Measurements from ENCODE around the gene CFHR2. TPM values are rescaled to one million over a fixed set of nuclear protein-coding genes. Genes with fewer than 3 reads are reported as not detected.
"Not testable (repeated sequence)": the region's sequence is repeated elsewhere in the genome, so short reads cannot be mapped to it uniquely, and the experiment has no call there.

The CFHR2 gene
- total RNA-seq, result not detected
- long read RNA-seq, result 0 reads

DNA sequence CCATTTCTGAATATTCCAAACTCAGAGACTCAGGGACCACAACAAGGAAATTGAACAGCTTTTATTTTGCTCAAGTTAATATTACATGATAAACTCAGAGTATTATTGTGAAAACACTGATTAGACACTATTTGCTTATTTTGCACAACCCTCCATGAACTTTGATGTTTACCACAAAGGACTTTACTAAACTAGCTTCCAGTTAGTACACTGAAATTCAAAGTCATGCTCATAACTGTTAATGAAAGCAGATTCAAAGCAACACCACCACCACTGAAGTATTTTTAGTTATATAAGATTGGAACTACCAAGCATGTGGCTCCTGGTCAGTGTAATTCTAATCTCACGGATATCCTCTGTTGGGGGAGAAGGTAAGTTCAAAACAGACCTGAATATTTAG is at the start of gene CFHR2:
TSS of gene CFHR2 (plus strand) at position 171 of the 400 bp plus-strand sequence. CDS start at position 314, 143 bp downstream.
- H3K27me3 ChIP-seq; DNase-seq; intact Hi-C loops (cut with DNase I); H3K4me1 ChIP-seq; H3K27ac ChIP-seq; H3K36me3 ChIP-seq; H3K4me3 ChIP-seq; H3K9me3 ChIP-seq; ATAC-seq: not testable (repeated sequence)

DNA sequence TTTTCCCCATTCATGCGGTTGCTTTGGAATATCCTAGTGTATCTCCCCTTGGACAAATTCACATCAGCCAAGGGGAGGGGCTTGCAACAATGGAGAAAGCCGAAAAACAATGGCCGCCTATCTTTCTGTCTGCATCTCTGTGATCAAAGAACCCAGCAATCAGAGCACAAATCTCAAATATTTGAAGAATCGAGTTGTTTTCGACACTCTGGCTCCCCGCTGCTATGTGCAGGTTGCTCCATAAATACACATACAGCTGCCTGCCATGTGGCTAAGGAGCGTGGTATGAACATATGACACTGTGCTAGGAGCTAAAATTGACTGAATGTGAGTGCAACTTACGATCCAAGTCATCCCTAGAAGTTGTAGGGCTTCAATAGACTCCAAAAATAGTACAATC is 47.2 kb upstream of the CFHR2 start:
- DNase-seq, result no peak
- H3K4me1 ChIP-seq, result no peaks in the 10 kb centered on the region
- no peaks in the 10 kb centered on the region for H3K9me3 ChIP-seq
- intact Hi-C loops (cut with DNase I), result no loop called here
- no peak overlapping the region for H3K4me3 ChIP-seq
- no peak overlapping the region for H3K27ac ChIP-seq
- H3K36me3 ChIP-seq, result no peaks in the 10 kb centered on the region
- TF ChIP-seq, protein P1, sequence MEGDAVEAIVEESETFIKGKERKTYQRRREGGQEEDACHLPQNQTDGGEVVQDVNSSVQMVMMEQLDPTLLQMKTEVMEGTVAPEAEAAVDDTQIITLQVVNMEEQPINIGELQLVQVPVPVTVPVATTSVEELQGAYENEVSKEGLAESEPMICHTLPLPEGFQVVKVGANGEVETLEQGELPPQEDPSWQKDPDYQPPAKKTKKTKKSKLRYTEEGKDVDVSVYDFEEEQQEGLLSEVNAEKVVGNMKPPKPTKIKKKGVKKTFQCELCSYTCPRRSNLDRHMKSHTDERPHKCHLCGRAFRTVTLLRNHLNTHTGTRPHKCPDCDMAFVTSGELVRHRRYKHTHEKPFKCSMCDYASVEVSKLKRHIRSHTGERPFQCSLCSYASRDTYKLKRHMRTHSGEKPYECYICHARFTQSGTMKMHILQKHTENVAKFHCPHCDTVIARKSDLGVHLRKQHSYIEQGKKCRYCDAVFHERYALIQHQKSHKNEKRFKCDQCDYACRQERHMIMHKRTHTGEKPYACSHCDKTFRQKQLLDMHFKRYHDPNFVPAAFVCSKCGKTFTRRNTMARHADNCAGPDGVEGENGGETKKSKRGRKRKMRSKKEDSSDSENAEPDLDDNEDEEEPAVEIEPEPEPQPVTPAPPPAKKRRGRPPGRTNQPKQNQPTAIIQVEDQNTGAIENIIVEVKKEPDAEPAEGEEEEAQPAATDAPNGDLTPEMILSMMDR (IDR thresholded peaks at IDR 0.05), result no peak
- ATAC-seq, result no peak
- H3K27me3 ChIP-seq, result peaks cover 5% of the 10 kb centered on the region

DNA sequence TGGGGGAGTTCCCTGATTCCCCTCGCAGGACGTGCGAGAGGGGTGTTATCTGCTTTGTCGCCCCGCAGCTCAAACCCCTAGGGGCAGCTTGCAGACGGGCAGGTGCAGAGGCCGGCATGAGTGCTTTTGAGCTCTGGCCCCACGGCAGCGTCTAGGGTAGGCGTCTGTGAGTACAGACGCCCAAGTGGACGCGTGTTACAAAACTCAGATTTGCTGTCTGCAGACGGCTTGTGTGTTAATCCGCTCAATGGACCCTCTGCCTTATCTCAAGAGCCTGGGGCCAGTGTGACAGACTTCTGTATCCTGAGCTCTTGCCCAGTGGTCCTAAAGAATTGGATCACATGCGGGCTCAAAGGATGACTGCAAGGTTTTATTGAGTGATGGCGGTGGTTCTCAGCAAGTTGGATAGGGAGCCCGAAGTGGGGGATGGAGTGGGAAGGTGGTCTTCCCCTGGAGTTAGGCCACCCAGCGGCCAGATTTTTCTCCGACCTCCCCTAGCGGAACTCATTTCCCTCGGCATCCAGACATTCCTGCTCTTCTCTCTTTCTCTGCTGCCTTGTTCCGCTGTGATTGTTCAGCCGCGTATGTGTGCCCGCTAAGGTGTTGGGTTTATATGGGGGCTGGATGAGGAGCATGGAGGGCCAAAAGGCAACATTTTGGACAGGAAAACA is 46.2 kb upstream of the CFHR2 start:
- Histone ChIP-seq H3K27me3 (peaks cover 5% of the 10 kb centered on the region), H3K9me3 (no peaks in the 10 kb centered on the region), H3K4me3 (no peak overlapping the region), H3K4me1 (no peaks in the 10 kb centered on the region), H3K27ac (no peak overlapping the region), H3K36me3 (no peaks in the 10 kb centered on the region)
- DNase-seq, result peak; percentile 62
- intact Hi-C loops (cut with DNase I), result no loop called here
- peak; percentile 38 for ATAC-seq
- TF ChIP-seq, protein P1 (IDR thresholded peaks at IDR 0.05), result no peak

DNA sequence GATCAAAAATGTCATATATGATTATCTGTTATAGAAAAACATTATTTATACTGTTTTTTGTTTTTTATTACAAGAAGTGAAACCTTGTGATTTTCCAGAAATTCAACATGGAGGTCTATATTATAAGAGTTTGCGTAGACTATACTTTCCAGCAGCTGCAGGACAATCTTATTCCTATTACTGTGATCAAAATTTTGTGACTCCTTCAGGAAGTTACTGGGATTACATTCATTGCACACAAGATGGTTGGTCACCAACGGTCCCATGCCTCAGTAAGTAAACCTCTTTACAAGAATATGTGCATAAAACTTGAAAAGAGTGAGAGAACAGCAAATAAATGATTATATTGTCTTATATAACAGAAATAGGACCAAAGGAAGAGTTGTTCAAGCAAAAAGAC is 41.2 kb upstream of the CFHR2 start:
- Histone ChIP-seq H3K9me3 (no peaks in the 10 kb centered on the region), H3K4me1 (no peaks in the 10 kb centered on the region), H3K27me3 (peaks cover 5% of the 10 kb centered on the region), H3K27ac (no peak overlapping the region), H3K4me3 (no peak overlapping the region), H3K36me3 (no peaks in the 10 kb centered on the region)
- ATAC-seq (no peak), DNase-seq (no peak)
- TF ChIP-seq, protein P1 (IDR thresholded peaks at IDR 0.05), result no peak
- intact Hi-C loops (cut with DNase I), result no loop called here

DNA sequence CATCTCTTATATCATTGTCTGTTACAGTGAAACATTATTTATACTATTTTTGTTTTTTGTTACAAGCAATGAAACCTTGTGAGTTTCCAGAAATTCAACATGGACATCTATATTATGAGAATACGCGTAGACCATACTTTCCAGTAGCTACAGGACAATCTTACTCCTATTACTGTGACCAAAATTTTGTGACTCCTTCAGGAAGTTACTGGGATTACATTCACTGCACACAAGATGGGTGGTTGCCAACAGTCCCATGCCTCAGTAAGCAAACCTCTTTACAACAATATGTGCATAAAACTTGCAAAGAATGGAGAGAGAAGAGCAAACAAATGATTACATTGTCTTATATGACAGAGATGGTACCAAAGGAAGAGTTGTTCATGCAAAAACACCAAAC is 33.3 kb upstream of the CFHR2 start:
- DNase-seq, result no peak
- Histone ChIP-seq H3K27ac (no peak overlapping the region), H3K27me3 (no peaks in the 10 kb centered on the region), H3K4me3 (no peak overlapping the region), H3K4me1 (no peaks in the 10 kb centered on the region), H3K9me3 (no peaks in the 10 kb centered on the region), H3K36me3 (no peaks in the 10 kb centered on the region)
- TF ChIP-seq, protein P1 (IDR thresholded peaks at IDR 0.05), result no peak
- intact Hi-C loops (cut with DNase I), result no loop called here
- no peak for ATAC-seq

DNA sequence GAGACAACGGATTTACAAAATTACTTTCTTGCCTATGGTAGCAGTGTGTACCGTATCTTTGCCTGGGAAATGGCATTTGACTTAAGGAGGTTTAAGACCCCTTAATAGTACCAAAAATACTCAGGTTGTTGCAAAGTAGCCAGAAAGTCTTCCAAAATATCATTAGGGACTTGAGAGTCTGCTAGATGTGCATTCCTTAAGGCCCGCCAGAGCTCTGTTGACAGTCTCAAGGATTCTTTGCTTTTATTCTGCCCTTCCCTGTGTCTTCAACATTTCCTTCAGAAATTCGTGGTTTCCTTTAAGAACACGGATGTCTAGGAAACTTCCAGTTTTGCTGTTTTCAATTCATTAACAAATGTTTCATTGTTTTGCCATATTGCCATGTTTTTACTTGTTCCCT is 31.3 kb upstream of the CFHR2 start:
- ATAC-seq; H3K27me3 ChIP-seq; H3K9me3 ChIP-seq; DNase-seq; H3K27ac ChIP-seq; H3K4me1 ChIP-seq; intact Hi-C loops (cut with DNase I); H3K4me3 ChIP-seq; H3K36me3 ChIP-seq: not testable (repeated sequence)

DNA sequence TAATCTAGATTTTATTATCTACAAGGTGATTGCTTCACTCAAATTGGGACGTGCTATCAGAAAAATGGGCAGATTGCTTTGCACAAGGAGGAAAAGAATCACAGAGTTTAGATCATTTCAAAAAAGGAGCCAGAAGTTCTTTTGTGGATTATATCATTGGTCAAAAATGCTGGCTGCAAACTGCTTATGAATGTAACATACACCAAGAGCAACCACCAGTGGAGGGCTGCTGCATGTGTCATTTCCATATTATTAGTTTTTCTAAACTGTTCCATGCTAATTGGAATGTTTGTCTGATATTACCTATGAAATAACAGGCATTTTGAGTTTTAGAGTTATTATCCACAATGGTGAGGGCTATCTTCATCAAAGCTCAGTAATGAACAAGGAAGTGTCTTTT is 16.7 kb upstream of the CFHR2 start:
- ATAC-seq; H3K27ac ChIP-seq; H3K36me3 ChIP-seq; H3K4me3 ChIP-seq; DNase-seq; H3K9me3 ChIP-seq; H3K4me1 ChIP-seq; intact Hi-C loops (cut with DNase I); H3K27me3 ChIP-seq: not testable (repeated sequence)

DNA sequence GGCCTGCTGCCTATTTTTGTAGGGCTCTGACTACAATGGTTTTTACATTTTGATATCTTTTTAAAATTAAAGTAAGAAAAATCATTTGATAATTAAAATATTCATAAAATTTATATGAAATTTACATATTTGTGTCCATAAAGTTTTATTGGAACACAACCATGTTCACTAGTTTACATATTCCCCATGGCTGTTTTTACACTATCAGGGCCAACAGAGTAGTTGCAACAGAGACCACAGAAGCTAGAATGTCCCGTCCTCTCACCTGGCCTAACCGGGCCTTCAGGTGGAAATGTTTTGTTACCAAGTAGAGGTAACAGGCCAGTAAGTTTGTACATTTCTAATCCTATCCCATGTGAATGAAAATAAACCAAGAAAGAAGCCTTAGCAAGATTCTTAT is 10.7 kb upstream of the CFHR2 start:
- H3K27me3 ChIP-seq, result not testable (repeated sequence)

More for the DNA sequence above, 10.7 kb upstream of the CFHR2 start:
- ATAC-seq; H3K27ac ChIP-seq; H3K36me3 ChIP-seq; intact Hi-C loops (cut with DNase I); H3K9me3 ChIP-seq; DNase-seq; H3K4me1 ChIP-seq; H3K4me3 ChIP-seq: not testable (repeated sequence)
